ENCODE data around the gene ZNF609.

- no peak for TF ChIP-seq CTCF (conservative IDR thresholded peaks at IDR 0.05; ENCODE audit: low read depth, low read length)
- no peak for TF ChIP-seq EZH2 (IDR thresholded peaks at IDR 0.05; ENCODE audit: borderline replicate concordance, low read depth, low read length, poor library complexity, severe bottlenecking)
These were observed 227.3 kb downstream of the ZNF609 start for GRCh38 chr15:64687688-64688087.

All from A673 (cell line).